GM18502 (cell line): Measurements from ENCODE around the gene C1orf50.

Experiments
- ATAC-seq: cut with Tn5 transposase; IDR thresholded peaks from one replicate; pipeline ENCODE4 v1.9.1; 2021; ENCODE audit warnings: mild to moderate bottlenecking; ENCODE audit not compliant: unreplicated experiment, poor library complexity

Gene C1orf50

GRCh38 chr1:42757892-42758275 lies 9.2 kb upstream of the C1orf50 start:
- ATAC-seq: no peak

- no peak for ATAC-seq
Measured at GRCh38 chr1:42758641-42759040, 8.4 kb upstream of the C1orf50 start.

- ATAC-seq: no peak
Measured at GRCh38 chr1:42759114-42759513, 7.9 kb upstream of the C1orf50 start.

GRCh38 chr1:42761567-42761966 lies 5.5 kb upstream of the C1orf50 start:
- ATAC-seq: no peak

- no peak for ATAC-seq
Measured at GRCh38 chr1:42762269-42762668, 4.8 kb upstream of the C1orf50 start.

- ATAC-seq: no peak
Measured at GRCh38 chr1:42765269-42765668, 1.8 kb upstream of the C1orf50 start.

- peak; percentile 22 for ATAC-seq
Measured at GRCh38 chr1:42765832-42766740, 963 bp upstream of the C1orf50 start.

- peak; percentile 30 for ATAC-seq
Measured at GRCh38 chr1:42767510-42768000, 506 bp downstream of the C1orf50 start.

GRCh38 chr1:42768172-42768571 lies 1.1 kb downstream of the C1orf50 start:
- no peak for ATAC-seq

- ATAC-seq: no peak
Measured at GRCh38 chr1:42769811-42770210, 2.8 kb downstream of the C1orf50 start.

- ATAC-seq: no peak
Measured at GRCh38 chr1:42773420-42773819, 6.4 kb downstream of the C1orf50 start.

GRCh38 chr1:42774928-42775526 lies 8.0 kb downstream of the C1orf50 start:
- ATAC-seq: no peak

GRCh38 chr1:42776502-42776901 lies 9.5 kb downstream of the C1orf50 start:
- ATAC-seq: no peak

- no peak for ATAC-seq
Measured at GRCh38 chr1:42777852-42778251, 10.8 kb downstream of the C1orf50 start.

- no peak for ATAC-seq
Measured at GRCh38 chr1:42779725-42780124, 12.7 kb downstream of the C1orf50 start.

GRCh38 chr1:42780176-42780575 lies 13.1 kb downstream of the C1orf50 start:
- no peak for ATAC-seq

GRCh38 chr1:42783092-42783491 lies 16.0 kb downstream of the C1orf50 start:
- no peak for ATAC-seq

GRCh38 chr1:42784547-42784945 lies 17.5 kb downstream of the C1orf50 start:
- no peak for ATAC-seq

- no peak for ATAC-seq
Measured at GRCh38 chr1:42784946-42785693, 18.1 kb downstream of the C1orf50 start, which contains the start of gene TMEM269. TMEM269 (plus strand) TSS chr1:42784991; CDS start chr1:42789894, 4,903 bp downstream.

- no peak for ATAC-seq
Measured at GRCh38 chr1:42786097-42786496, 19.0 kb downstream of the C1orf50 start.

GRCh38 chr1:42788021-42788420 lies 21.0 kb downstream of the C1orf50 start:
- no peak for ATAC-seq
